Tibial artery (tissue), 4 donors: ENCODE results near the gene C1QTNF1.
A peak's percentile ranks its signal among the peaks of the same experiment; 100 is the strongest.

Source experiments
- DNase-seq, 2 donors: peaks; one replicate each; pipeline ENCODE4 v3.0.0-alpha.2; 2019
- H3K27ac ChIP-seq, 2 donors: fragments of 200-600 bp; sonication (generic) in 1 of 2; 1 replicate in 1 of 2; 2 replicates in 1 of 2; pipeline ENCODE4 v1.5.1; 2018 to 2019; ENCODE audit warnings: mild to moderate bottlenecking in 1 of 2
- H3K27me3 ChIP-seq, 2 donors: fragments of 200-600 bp; sonication (generic) in 1 of 2; one replicate each; pipeline versions ENCODE4 v1.5.1 to v1.6.0; 2016 to 2019
- H3K36me3 ChIP-seq, 3 donors: fragments of 200-600 bp; sonication (generic) in 2 of 3; one replicate each; pipeline ENCODE4 v1.5.1; 2016 to 2019; ENCODE audit warnings: mild to moderate bottlenecking in 2 of 3
- H3K4me1 ChIP-seq, 4 donors: fragments of 200-600 bp; sonication (generic) in 2 of 4; 1 replicate in 3 of 4; 2 replicates in 1 of 4; pipeline ENCODE4 v1.5.1; 2016 to 2019
- H3K4me3 ChIP-seq, 2 donors: fragments of 200-600 bp; sonication (generic) in 1 of 2; 1 replicate in 1 of 2; 2 replicates in 1 of 2; pipeline ENCODE4 v1.5.1; 2018 to 2019; ENCODE audit warnings: mild to moderate bottlenecking in 2 of 2
- H3K9me3 ChIP-seq, 3 donors: fragments of 200-600 bp; sonication (generic) in 1 of 3; one replicate each; pipeline ENCODE4 v1.5.1; 2016 to 2019
- CTCF ChIP-seq, 2 experiments: fragments of 200-600 bp in 1 of 2; fragments of 450-650 bp in 1 of 2; IDR thresholded peaks; one replicate each; pipeline ENCODE4 v1.5.1; 2017 to 2019; ENCODE audit warnings: antibody characterized with exemption in 2 of 2, mild to moderate bottlenecking in 1 of 2, moderate library complexity in 1 of 2
- intact Hi-C: fragments of 100-400 bp; cut with DNase I; formaldehyde crosslinking; loops from one replicate; pipeline ENCODE4 v1.15.0; 2023; ENCODE audit warnings: low total_unique reads

Gene C1QTNF1

DNA sequence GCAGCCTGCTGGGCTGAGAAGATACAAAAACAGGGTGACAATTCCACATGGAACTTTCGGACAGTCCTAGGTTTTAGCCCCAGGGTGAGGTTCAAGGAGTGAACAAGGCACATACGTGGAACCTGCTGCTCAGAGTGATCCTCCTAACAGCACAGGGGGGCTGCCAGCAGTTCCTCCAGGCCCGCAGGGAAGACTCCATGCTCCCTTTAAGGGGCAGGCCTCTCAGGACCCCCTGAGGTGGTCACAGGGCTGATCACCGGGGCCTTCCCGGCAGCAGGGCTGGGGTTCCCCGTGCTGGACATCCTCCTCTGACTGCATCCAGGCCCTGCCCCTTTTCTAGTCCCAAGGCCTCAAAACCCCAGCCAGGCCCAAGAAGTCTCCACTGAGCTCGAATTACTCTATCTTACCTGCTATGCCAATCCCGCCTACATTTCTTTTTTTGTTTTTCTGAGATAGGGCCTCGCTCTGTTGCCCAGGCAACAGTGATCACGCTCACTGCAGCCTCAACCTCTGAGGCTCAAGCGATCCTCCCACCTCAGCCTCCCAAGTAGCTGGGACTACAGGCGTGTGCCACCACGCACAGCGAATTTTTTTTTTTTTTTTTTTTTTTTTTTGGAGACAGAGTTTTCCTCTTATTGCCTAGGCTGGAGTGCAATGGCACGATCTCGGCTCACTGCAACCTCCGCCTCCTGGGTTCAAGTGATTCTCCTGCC lies 24.8 kb upstream of the C1QTNF1 start:
- Histone ChIP-seq H3K4me3 (no peak overlapping the region), H3K36me3 (peaks cover 10 to 51% (median 35%) of the 10 kb centered on the region in 3 donors), H3K27me3 (no peaks in the 10 kb centered on the region), H3K27ac (peak overlapping the region; percentile 67 to 87), H3K9me3 (no peaks in the 10 kb centered on the region), H3K4me1 (peaks cover 0 to 54% (median 38%) of the 10 kb centered on the region in 4 donors)
- intact Hi-C loops: no loop called here
- TF ChIP-seq CTCF (IDR thresholded peaks at IDR 0.05): no peak
- peak in 1 of 2 donors; percentile 67 for DNase-seq

GRCh38 chr17:78999947-79000395 lies 24.0 kb upstream of the C1QTNF1 start:
- no peak for TF ChIP-seq CTCF (IDR thresholded peaks at IDR 0.05)
- peaks cover 0 to 54% (median 38%) of the 10 kb centered on the region in 4 donors for H3K4me1 ChIP-seq
- H3K27me3 ChIP-seq: no peaks in the 10 kb centered on the region
- peaks cover 10 to 44% (median 28%) of the 10 kb centered on the region in 3 donors for H3K36me3 ChIP-seq
- peak overlapping the region; percentile 29 to 87 for H3K27ac ChIP-seq
- H3K4me3 ChIP-seq: no peak overlapping the region
- H3K9me3 ChIP-seq: no peaks in the 10 kb centered on the region
- peak; percentile 10 to 46 for DNase-seq
- intact Hi-C loops: no loop called here

- TF ChIP-seq CTCF (IDR thresholded peaks at IDR 0.05): no peak
- DNase-seq: peak; percentile 12 to 64
Measured at GRCh38 chr17:79000396-79001189, 23.4 kb upstream of the C1QTNF1 start.

DNA sequence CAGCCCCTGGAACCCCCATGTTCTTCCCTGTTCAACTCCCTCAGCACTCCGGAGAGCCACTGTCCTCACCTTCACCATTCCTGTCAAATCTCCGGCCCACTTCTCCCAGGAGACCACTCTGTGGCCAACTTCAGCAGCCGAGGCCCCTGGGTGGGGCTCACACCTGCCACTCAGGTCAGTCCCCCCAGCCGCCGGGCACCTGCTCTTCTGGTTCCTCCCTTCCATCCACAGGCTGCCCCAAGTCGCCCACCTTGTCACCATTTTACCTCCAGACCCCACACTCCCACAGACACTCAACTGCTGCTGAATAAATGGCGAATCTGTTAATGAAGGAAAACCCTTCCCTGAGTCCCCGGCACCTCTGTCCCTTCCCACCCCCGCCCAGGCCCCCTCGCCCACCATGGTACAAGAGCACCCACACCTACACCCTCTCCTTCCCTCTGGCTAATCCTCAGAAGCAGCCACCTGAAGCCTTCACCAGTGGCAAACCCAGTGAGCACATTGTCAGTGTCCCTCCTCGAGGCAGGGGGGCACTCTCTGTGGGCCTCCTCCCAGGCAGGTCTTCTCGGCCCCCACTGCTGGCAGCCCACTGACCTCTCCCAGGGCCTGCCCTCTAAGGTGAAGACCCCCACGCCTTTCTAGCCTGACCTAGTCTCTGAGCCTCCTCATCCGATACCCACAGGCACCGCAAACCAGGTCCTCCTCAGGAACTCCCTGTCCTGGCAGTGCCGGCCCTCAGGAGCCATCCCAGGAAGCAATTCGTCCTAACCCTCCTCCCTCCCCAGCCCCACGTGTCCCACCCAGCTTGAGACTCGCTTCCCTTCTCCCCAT lies 22.6 kb upstream of the C1QTNF1 start:
- Histone ChIP-seq H3K9me3 (no peaks in the 10 kb centered on the region), H3K36me3 (peaks cover 10 to 29% (median 14%) of the 10 kb centered on the region in 3 donors), H3K27ac (peak overlapping the region in 1 of 2 donors; percentile 87), H3K27me3 (no peaks in the 10 kb centered on the region), H3K4me3 (no peak overlapping the region), H3K4me1 (peaks cover 0 to 57% (median 41%) of the 10 kb centered on the region in 4 donors)
- peak in 1 of 2 donors; percentile 46 for DNase-seq
- intact Hi-C loops: no loop called here
- no peak for TF ChIP-seq CTCF (IDR thresholded peaks at IDR 0.05)

More at GRCh38 chr17:79000396-79001189, 23.4 kb upstream of the C1QTNF1 start:
- H3K4me3 ChIP-seq: no peak overlapping the region
- intact Hi-C loops: no loop called here
- peak overlapping the region; percentile 29 to 87 for H3K27ac ChIP-seq
- H3K27me3 ChIP-seq: no peaks in the 10 kb centered on the region
- peaks cover 10 to 37% (median 22%) of the 10 kb centered on the region in 3 donors for H3K36me3 ChIP-seq
- H3K4me1 ChIP-seq: peaks cover 0 to 57% (median 41%) of the 10 kb centered on the region in 4 donors
- H3K9me3 ChIP-seq: no peaks in the 10 kb centered on the region

GRCh38 chr17:79002291-79002690 lies 21.7 kb upstream of the C1QTNF1 start:
- Histone ChIP-seq H3K27ac (no peak overlapping the region), H3K4me3 (no peak overlapping the region), H3K9me3 (no peaks in the 10 kb centered on the region), H3K36me3 (peaks cover 4 to 20% (median 5%) of the 10 kb centered on the region in 3 donors), H3K4me1 (peaks cover 0 to 56% (median 41%) of the 10 kb centered on the region in 4 donors), H3K27me3 (no peaks in the 10 kb centered on the region)
- intact Hi-C loops: no loop called here
- no peak for TF ChIP-seq CTCF (IDR thresholded peaks at IDR 0.05)
- DNase-seq: peak in 1 of 2 donors; percentile 58
